A549 (cell line): Measurements from ENCODE around the gene SART1. TPM values are rescaled to one million over a fixed set of nuclear protein-coding genes. Genes with fewer than 3 reads are reported as not detected.
A peak's percentile ranks its signal among the peaks of the same experiment; 100 is the strongest.
"Not testable (repeated sequence)": the region's sequence is repeated elsewhere in the genome, so short reads cannot be mapped to it uniquely, and the experiment has no call there.

Experiments
- ATAC-seq, 2 experiments: fragments of 200-7000 bp in 1 of 2; fragments of >200 bp in 1 of 2; cut with Nextera tagmentation in 1 of 2; cut with Tn5 transposase in 1 of 2; 3 replicates each; pipeline versions ENCODE4 v1.8.0 to v1.9.1; 2018 to 2020; ENCODE audit warnings: mild to moderate bottlenecking in 1 of 2, moderate library complexity in 1 of 2
- CTCF ChIA-PET: fragments of 300-600 bp; sonication (Branson Sonifier 250); formaldehyde crosslinking; extraction: SDS; loops from one replicate; lab custom pipeline; 2021; ENCODE audit warnings: antibody characterized with exemption, inconsistent platforms; lab: Yijun Ruan, JAX
- POLR2A ChIA-PET: fragments of 350-600 bp; formaldehyde crosslinking; extraction: SDS; loops from one replicate; lab custom pipeline; 2021; ENCODE audit warnings: antibody characterized with exemption, inconsistent platforms; lab: Yijun Ruan, JAX
- DNase-seq, 2 experiments: peaks; one replicate each; pipeline versions ENCODE4 v3.0.0 to v3.0.0-alpha.2; 2011 to 2016; ENCODE audit warnings: low read depth in 1 of 2, low spot score in 1 of 2
- FAIRE-seq: peaks from 2 replicates; lab custom pipeline; 2011; peaks lifted over from hg19 to GRCh38; lab: Jason Lieb, UNC
- H3K27ac ChIP-seq, 2 experiments: fragments of >200 bp; sonication (Bioruptor Twin); formaldehyde crosslinking; 3 replicates each; pipeline ENCODE4 v1.5.1; 2016 to 2017
- H3K4me1 ChIP-seq: fragments of >200 bp; sonication (Bioruptor Twin); formaldehyde crosslinking; 3 replicates; pipeline ENCODE4 v1.6.1; 2016
- H3K4me2 ChIP-seq: fragments of >200 bp; sonication (Bioruptor Twin); formaldehyde crosslinking; 3 replicates; pipeline ENCODE4 v1.6.1; 2016
- H3K4me3 ChIP-seq: fragments of >200 bp; sonication (Bioruptor Twin); formaldehyde crosslinking; 3 replicates; pipeline ENCODE4 v1.5.1; 2016
- H3K9me3 ChIP-seq: fragments of >200 bp; sonication (Bioruptor Twin); formaldehyde crosslinking; 3 replicates; pipeline ENCODE4 v1.6.1; 2016
- CBX2 ChIP-seq: fragments of 200-600 bp; sonication (generic); IDR thresholded peaks from 2 replicates; pipeline ENCODE4 v1.6.1; 2016; ENCODE audit warnings: low read depth, mild to moderate bottlenecking, borderline replicate concordance
- CEBPB ChIP-seq, 2 experiments: fragments of >200 bp in 1 of 2; sonication (Bioruptor Twin) in 1 of 2; formaldehyde crosslinking in 1 of 2; IDR thresholded peaks; 2 replicates each; pipeline ENCODE4 v1.6.1; 2012 to 2016
- CHD2 ChIP-seq: fragments of 150-350 bp; IDR thresholded peaks from 2 replicates; pipeline ENCODE4 v1.6.1; 2014; ENCODE audit warnings: low read length; ENCODE audit not compliant: partially characterized antibody
- CHD4 ChIP-seq: fragments of 200-600 bp; sonication (generic); IDR thresholded peaks from 2 replicates; pipeline ENCODE4 v1.6.1; 2016; ENCODE audit warnings: antibody characterized with exemption, mild to moderate bottlenecking, borderline replicate concordance
- EHMT2 ChIP-seq: fragments of 200-600 bp; sonication (generic); IDR thresholded peaks from 2 replicates; pipeline ENCODE4 v1.6.1; 2016; ENCODE audit warnings: antibody characterized with exemption, low read depth, mild to moderate bottlenecking, moderate library complexity
- FOSB ChIP-seq: fragments of 250-450 bp; sonication (Bioruptor Pico); IDR thresholded peaks from 2 replicates; pipeline ENCODE4 v1.5.0; 2020; ENCODE audit warnings: mild to moderate bottlenecking, moderate library complexity
- FOXS1 ChIP-seq: fragments of 250-450 bp; sonication (Bioruptor Pico); IDR thresholded peaks from 2 replicates; pipeline ENCODE4 v1.5.0; 2020; ENCODE audit warnings: mild to moderate bottlenecking, moderate library complexity
- HEYL ChIP-seq: fragments of 250-450 bp; sonication (Bioruptor Pico); IDR thresholded peaks from 2 replicates; pipeline ENCODE4 v1.8.0; 2021; ENCODE audit warnings: mild to moderate bottlenecking, moderate library complexity
- HOXB13 ChIP-seq: fragments of 250-450 bp; sonication (Bioruptor Pico); IDR thresholded peaks from 2 replicates; pipeline ENCODE4 v1.5.0; 2020; ENCODE audit warnings: low read depth, mild to moderate bottlenecking, moderate library complexity
- JUN ChIP-seq, 2 experiments: fragments of >200 bp; sonication (Bioruptor Twin); formaldehyde crosslinking; IDR thresholded peaks; 2 replicates in 1 of 2; 3 replicates in 1 of 2; pipeline ENCODE4 v1.6.1; 2016 to 2017
- JUNB ChIP-seq: fragments of >200 bp; sonication (Bioruptor Twin); formaldehyde crosslinking; IDR thresholded peaks from 2 replicates; pipeline ENCODE4 v1.6.1; 2016
- KDM1A ChIP-seq: fragments of 200-600 bp; sonication (generic); IDR thresholded peaks from 2 replicates; pipeline ENCODE4 v1.6.1; 2016; ENCODE audit warnings: low read depth, mild to moderate bottlenecking
- KDM5A ChIP-seq: fragments of 200-600 bp; sonication (generic); IDR thresholded peaks from 2 replicates; pipeline ENCODE4 v1.6.1; 2016; ENCODE audit warnings: antibody characterized with exemption, mild to moderate bottlenecking
- MAFK ChIP-seq: fragments of 450-650 bp; IDR thresholded peaks from 2 replicates; pipeline ENCODE4 v1.6.1; 2014; ENCODE audit not compliant: partially characterized antibody
- MAZ ChIP-seq: fragments of 150-350 bp; IDR thresholded peaks from 2 replicates; pipeline ENCODE4 v1.6.1; 2014; ENCODE audit warnings: antibody characterized with exemption, low read depth, low read length, borderline replicate concordance
- NR3C1 ChIP-seq: fragments of >200 bp; sonication (Bioruptor Twin); formaldehyde crosslinking; IDR thresholded peaks from 3 replicates; pipeline ENCODE4 v1.6.1; 2017
- PHF8 ChIP-seq: fragments of 200-600 bp; sonication (generic); IDR thresholded peaks from 2 replicates; pipeline ENCODE4 v1.6.1; 2016; ENCODE audit warnings: low read depth, mild to moderate bottlenecking, antibody characterized with exemption, moderate library complexity, borderline replicate concordance
- POLR2A ChIP-seq: IDR thresholded peaks from 2 replicates; pipeline ENCODE4 v1.6.1; 2012; ENCODE audit warnings: mild to moderate bottlenecking, low read length
- POLR2AphosphoS2 ChIP-seq: conservative IDR thresholded peaks from 2 replicates; pipeline ENCODE4 v1.6.1; 2012; ENCODE audit warnings: low read length, improper control_type of control experiment, inconsistent platforms
- RFX5 ChIP-seq: fragments of 450-650 bp; IDR thresholded peaks from 2 replicates; pipeline ENCODE4 v1.7.1; 2014; ENCODE audit warnings: antibody characterized with exemption, mild to moderate bottlenecking, moderate library complexity
- RNF2 ChIP-seq: fragments of 200-600 bp; sonication (generic); IDR thresholded peaks from 2 replicates; pipeline ENCODE4 v1.6.1; 2016; ENCODE audit warnings: low read depth, mild to moderate bottlenecking, antibody characterized with exemption, moderate library complexity, borderline replicate concordance
- SMC3 ChIP-seq: fragments of >200 bp; sonication (Bioruptor Twin); formaldehyde crosslinking; IDR thresholded peaks from 3 replicates; pipeline ENCODE4 v1.6.1; 2018; ENCODE audit warnings: inconsistent platforms
- SREBF2 ChIP-seq: fragments of 450-650 bp; IDR thresholded peaks from 2 replicates; pipeline ENCODE4 v1.6.1; 2014; ENCODE audit warnings: mild to moderate bottlenecking, moderate library complexity
- WGBS: methylation state at CpG from one replicate; pipeline ENCODE4 v1.1.6; 2017; ENCODE audit errors: missing lambda C conversion rate; 5-methylcytosine and 5-hydroxymethylcytosine counted together
- polyA plus RNA-seq, 4 experiments: library from polyadenylated mRNA; depleted of rRNA in 3 of 4; stranded (reverse); fragments of >200 nt; fragmentation: RNase III in 1 of 4; extraction: RNeasy Plus Mini Kit Qiagen cat#74134 plus additional on column Dnase treatment in 1 of 4; gene quantifications; 2 replicates in 3 of 4; 3 replicates in 1 of 4; pipeline ENCODE4 v1.2.3, GENCODE V29; 2011 to 2017
- TF ChIP-seq, protein P1 (sequence below): fragments of >200 bp; sonication (Bioruptor Twin); formaldehyde crosslinking; IDR thresholded peaks from 2 replicates; pipeline ENCODE4 v1.6.1; 2016
- TF ChIP-seq, protein P2 (sequence below): fragments of >200 bp; sonication (Bioruptor Twin); formaldehyde crosslinking; IDR thresholded peaks from 3 replicates; pipeline ENCODE4 v1.6.1; 2016
- TF ChIP-seq, protein P3 (sequence below): IDR thresholded peaks from 2 replicates; pipeline ENCODE4 v1.6.1; 2012; ENCODE audit warnings: low read depth, borderline replicate concordance
- TF ChIP-seq, protein P4 (sequence below): IDR thresholded peaks from 2 replicates; pipeline ENCODE4 v1.6.1; 2012
- TF ChIP-seq, protein P5 (sequence below): IDR thresholded peaks from 2 replicates; pipeline ENCODE4 v1.6.1; 2012
- TF ChIP-seq, protein P6 (sequence below): fragments of 250-450 bp; sonication (Bioruptor Pico); IDR thresholded peaks from 2 replicates; pipeline ENCODE4 v1.5.0; 2021; ENCODE audit warnings: mild to moderate bottlenecking, moderate library complexity, borderline replicate concordance

The SART1 gene
- polyA plus RNA-seq, 2 of the 4 experiments (the other 2 are of a cell fraction) = 22.0 to 53.8 TPM

DNA sequence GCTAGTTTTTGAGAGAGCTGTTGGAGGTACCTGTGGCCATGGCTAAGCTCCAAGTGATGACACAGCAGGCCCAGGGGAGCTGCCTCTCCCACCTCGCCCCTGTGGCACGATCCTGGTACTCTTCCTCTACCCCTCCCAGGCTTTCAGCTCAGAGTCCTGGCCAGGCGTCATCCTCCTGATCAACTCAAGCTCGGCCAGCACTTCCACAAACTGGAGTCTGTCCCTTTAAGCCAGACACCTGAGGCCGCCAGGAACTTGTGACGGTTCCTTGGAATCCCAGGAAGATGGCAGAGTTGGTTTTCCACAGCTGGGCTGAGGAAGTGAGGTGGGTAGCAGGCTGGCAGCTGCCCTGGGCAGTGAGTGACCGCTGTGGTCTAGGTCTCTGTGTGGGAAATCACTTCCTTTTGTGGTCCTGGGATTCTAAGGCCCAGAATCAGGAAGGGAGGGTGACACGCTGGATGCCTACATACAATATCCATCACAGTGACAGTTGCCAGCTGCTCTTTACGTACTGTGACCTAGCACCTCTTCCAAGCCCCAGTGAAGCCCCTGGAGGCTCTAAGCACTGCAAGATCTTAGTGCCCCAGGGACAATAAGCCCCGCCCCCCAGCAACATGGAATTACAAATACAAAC is 47.1 kb downstream of the SART1 start:
- ChIA-PET POLR2A (no interaction called here), CTCF (interaction anchor here (0.7 to 11.6 kb wide), 10 partner anchors 13 to 354 kb away, joined by 3 to 121 read pairs (median 4); no protein-coding TSS in a partner anchor)
- H3K4me3 ChIP-seq = no peak overlapping the region
- FAIRE-seq = no peak
- peak; percentile 8 to 21; a peak in 5 of 6 replicates for ATAC-seq
- H3K9me3 ChIP-seq = no peaks in the 10 kb centered on the region
- 0 out of 6 replicates have a peak overlapping the region, but pooled peaks of 1 of the 2 experiments have one; percentile 41 for H3K27ac ChIP-seq
- WGBS = 50% methylated on average over 9 of the region's 10 CpGs
- H3K4me2 ChIP-seq = no peak overlapping the region
- no peak for DNase-seq
- peaks cover 5% of the 10 kb centered on the region; the same call in 2 of the 3 replicates for H3K4me1 ChIP-seq
- TF ChIP-seq JUN (IDR thresholded peaks at IDR 0.05) = no peak
- no peak for TF ChIP-seq POLR2AphosphoS2
- no peak for TF ChIP-seq SMC3
- TF ChIP-seq, protein P1, sequence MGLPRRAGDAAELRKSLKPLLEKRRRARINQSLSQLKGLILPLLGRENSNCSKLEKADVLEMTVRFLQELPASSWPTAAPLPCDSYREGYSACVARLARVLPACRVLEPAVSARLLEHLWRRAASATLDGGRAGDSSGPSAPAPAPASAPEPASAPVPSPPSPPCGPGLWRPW = no peak
- TF ChIP-seq KDM5A = no peak
- TF ChIP-seq, protein P2, sequence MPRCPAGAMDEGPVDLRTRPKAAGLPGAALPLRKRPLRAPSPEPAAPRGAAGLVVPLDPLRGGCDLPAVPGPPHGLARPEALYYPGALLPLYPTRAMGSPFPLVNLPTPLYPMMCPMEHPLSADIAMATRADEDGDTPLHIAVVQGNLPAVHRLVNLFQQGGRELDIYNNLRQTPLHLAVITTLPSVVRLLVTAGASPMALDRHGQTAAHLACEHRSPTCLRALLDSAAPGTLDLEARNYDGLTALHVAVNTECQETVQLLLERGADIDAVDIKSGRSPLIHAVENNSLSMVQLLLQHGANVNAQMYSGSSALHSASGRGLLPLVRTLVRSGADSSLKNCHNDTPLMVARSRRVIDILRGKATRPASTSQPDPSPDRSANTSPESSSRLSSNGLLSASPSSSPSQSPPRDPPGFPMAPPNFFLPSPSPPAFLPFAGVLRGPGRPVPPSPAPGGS = no peak
- no peak for TF ChIP-seq POLR2A
- TF ChIP-seq JUNB = no peak
- no peak for TF ChIP-seq HOXB13 (CRISPR knock-in tag)
- TF ChIP-seq, protein P3, sequence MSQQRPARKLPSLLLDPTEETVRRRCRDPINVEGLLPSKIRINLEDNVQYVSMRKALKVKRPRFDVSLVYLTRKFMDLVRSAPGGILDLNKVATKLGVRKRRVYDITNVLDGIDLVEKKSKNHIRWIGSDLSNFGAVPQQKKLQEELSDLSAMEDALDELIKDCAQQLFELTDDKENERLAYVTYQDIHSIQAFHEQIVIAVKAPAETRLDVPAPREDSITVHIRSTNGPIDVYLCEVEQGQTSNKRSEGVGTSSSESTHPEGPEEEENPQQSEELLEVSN = no peak
- TF ChIP-seq CBX2 = no peak
- TF ChIP-seq CHD2 = no peak
- no peak for TF ChIP-seq MAFK
- TF ChIP-seq, all 56 proteins: peak for 0

DNA sequence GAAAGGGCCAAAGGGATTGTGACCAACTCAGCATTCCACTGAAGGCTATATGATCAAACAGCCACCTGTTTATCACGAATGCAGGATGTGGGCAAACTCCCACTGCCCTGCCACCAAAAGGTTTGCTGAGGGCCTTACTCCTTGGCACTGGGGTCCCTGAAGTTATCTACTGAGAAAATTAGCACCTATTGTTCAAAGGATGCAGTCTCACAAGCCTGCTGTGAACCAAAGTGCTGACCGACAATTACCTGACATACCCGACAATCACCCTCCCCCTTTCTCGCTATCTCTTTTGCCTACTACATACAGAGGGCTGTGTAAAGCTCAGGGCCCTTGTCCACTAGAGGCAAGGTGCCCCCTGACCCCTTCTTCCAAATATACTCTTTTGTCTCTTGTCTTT is 48.5 kb downstream of the SART1 start:
- H3K27ac ChIP-seq, POLR2A ChIA-PET, H3K9me3 ChIP-seq, FAIRE-seq, H3K4me3 ChIP-seq, ATAC-seq, DNase-seq, H3K4me2 ChIP-seq, H3K4me1 ChIP-seq: not testable (repeated sequence)
- CTCF ChIA-PET = interaction anchor here (1.1 to 11.6 kb wide), 3 partner anchors 11 to 125 kb away, joined by 3 to 121 read pairs (median 13); no protein-coding TSS in a partner anchor
- WGBS = 95% methylated on average over 4 of the region's 4 CpGs

DNA sequence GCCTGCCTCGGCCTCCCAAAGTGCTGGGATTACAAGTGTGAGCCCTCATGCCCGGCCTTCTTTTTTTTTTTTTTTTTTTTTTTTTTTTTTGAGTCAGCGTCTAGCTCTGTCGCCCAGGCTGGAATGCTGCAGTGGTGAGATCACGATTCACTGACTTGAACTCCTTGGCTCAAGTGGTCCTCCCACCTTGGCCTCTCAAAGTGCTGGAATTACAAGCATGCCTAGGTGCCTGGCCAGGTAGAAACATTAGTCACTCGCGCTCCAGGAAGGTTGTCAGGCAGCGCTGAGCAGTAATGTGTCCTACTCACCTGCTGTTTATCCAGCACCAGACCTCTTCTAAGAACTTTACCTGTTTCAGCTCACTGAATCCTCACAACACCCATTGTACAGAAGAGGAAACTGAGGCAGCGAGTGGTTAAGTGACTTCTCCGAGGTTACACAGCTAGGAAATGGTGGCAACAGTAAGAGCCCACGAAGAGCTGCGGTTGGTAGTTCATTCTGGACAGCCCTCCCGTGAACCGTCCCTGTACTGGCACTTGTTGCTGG is 49.8 kb downstream of the SART1 start:
- Histone ChIP-seq H3K4me2 (no peak overlapping the region), H3K27ac (no peak overlapping the region), H3K4me3 (no peak overlapping the region), H3K9me3 (no peaks in the 10 kb centered on the region), H3K4me1 (peaks cover 16% of the 10 kb centered on the region)
- CTCF ChIA-PET = interaction anchor here (1.1 to 11.6 kb wide), 3 partner anchors 10 to 127 kb away, joined by 3 to 121 read pairs (median 6); no protein-coding TSS in a partner anchor
- DNase-seq (no peak), ATAC-seq (no peak), FAIRE-seq (no peak)
- WGBS = 67% methylated on average over 13 of the region's 14 CpGs
- POLR2A ChIA-PET = interaction anchor here (0.6 to 1.5 kb wide), 3 partner anchors 9 to 251 kb away, joined by 3 to 5 read pairs (median 4); partner anchors contain the start of gene BANF1
- no peak for TF ChIP-seq NR3C1
- no peak for TF ChIP-seq FOXS1
- TF ChIP-seq, protein P4, sequence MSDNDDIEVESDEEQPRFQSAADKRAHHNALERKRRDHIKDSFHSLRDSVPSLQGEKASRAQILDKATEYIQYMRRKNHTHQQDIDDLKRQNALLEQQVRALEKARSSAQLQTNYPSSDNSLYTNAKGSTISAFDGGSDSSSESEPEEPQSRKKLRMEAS = no peak
- TF ChIP-seq, protein P5, sequence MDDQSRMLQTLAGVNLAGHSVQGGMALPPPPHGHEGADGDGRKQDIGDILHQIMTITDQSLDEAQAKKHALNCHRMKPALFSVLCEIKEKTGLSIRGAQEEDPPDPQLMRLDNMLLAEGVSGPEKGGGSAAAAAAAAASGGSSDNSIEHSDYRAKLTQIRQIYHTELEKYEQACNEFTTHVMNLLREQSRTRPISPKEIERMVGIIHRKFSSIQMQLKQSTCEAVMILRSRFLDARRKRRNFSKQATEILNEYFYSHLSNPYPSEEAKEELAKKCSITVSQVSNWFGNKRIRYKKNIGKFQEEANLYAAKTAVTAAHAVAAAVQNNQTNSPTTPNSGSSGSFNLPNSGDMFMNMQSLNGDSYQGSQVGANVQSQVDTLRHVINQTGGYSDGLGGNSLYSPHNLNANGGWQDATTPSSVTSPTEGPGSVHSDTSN = no peak
- TF ChIP-seq RNF2 = no peak
- TF ChIP-seq EHMT2 = no peak
- no peak for TF ChIP-seq PHF8
- TF ChIP-seq, protein P6, sequence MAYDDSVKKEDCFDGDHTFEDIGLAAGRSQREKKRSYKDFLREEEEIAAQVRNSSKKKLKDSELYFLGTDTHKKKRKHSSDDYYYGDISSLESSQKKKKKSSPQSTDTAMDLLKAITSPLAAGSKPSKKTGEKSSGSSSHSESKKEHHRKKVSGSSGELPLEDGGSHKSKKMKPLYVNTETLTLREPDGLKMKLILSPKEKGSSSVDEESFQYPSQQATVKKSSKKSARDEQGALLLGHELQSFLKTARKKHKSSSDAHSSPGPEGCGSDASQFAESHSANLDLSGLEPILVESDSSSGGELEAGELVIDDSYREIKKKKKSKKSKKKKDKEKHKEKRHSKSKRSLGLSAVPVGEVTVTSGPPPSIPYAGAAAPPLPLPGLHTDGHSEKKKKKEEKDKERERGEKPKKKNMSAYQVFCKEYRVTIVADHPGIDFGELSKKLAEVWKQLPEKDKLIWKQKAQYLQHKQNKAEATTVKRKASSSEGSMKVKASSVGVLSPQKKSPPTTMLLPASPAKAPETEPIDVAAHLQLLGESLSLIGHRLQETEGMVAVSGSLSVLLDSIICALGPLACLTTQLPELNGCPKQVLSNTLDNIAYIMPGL (CRISPR knock-in tag) = no peak
- TF ChIP-seq CHD4 = no peak
- no peak for TF ChIP-seq SMC3
- no peak for TF ChIP-seq KDM1A
- TF ChIP-seq RFX5 = no peak
- TF ChIP-seq SREBF2 = no peak
- no peak for TF ChIP-seq MAZ
- no peak for TF ChIP-seq FOSB (CRISPR knock-in tag)
- TF ChIP-seq HEYL (CRISPR knock-in tag) = no peak
- TF ChIP-seq CEBPB (IDR thresholded peaks at IDR 0.05) = no peak
